Transverse colon (tissue), 4 donors: Measurements from ENCODE around the gene MAGEB6B.

ENCODE experiments used
- CTCF ChIP-seq, 5 experiments: fragments of 200-600 bp in 3 of 5; fragments of 450-650 bp in 2 of 5; sonication (generic) in 3 of 5; IDR thresholded peaks; 1 replicate in 2 of 5; 2 replicates in 3 of 5; pipeline ENCODE4 v1.5.1; 2016 to 2017; ENCODE audit warnings: antibody characterized with exemption in 5 of 5, inconsistent platforms in 3 of 5, mild to moderate bottlenecking in 2 of 5, moderate library complexity in 1 of 5
- EP300 ChIP-seq: sonication (generic); formaldehyde crosslinking; IDR thresholded peaks from one replicate; pipeline ENCODE4 v1.6.1; 2017; ENCODE audit warnings: antibody characterized with exemption, low read depth
- POLR2A ChIP-seq: fragments of 450-650 bp; IDR thresholded peaks from one replicate; pipeline ENCODE4 v1.6.1; 2016; ENCODE audit warnings: antibody characterized with exemption, mild to moderate bottlenecking, moderate library complexity
- POLR2AphosphoS5 ChIP-seq, 3 donors: sonication (generic); formaldehyde crosslinking; IDR thresholded peaks; one replicate each; pipeline ENCODE4 v1.6.1; 2016; ENCODE audit warnings: antibody characterized with exemption in 3 of 3

- TF ChIP-seq POLR2A (no peak), CTCF (IDR thresholded peaks at IDR 0.05) (no peak), POLR2AphosphoS5 (IDR thresholded peaks at IDR 0.05) (no peak), EP300 (no peak)
Measured at GRCh38 chrX:26146024-26146423, 14.4 kb upstream of the MAGEB6B start.
